C4-2B (cell line): Measurements from ENCODE around the gene NRG2.

Source experiments
- ZFX ChIP-seq: fragments of 450-650 bp; IDR thresholded peaks from 2 replicates; pipeline ENCODE4 v1.6.1; 2017
- TF ChIP-seq, protein P1 (sequence below): fragments of 450-650 bp; conservative IDR thresholded peaks from 2 replicates; pipeline ENCODE4 v1.5.1; 2017; ENCODE audit warnings: mild to moderate bottlenecking

DNA sequence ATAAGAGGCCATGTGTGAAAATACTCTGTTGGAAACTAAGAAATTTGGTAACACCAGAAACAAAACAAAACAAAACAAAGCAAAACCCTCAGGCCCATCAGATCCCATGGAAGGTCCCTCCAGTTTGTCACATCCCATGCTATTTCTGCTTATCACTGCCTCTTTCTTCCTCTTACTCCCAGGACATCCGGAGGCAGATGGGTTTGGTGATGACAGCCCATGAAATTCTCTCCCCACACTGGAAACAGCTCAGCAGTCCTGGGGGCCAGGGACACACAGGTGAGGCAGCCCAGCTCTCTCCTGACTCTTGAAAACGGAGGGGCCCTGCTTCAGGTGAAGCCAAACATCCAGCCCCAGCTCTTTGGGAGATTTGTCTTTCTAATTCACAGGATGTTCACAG is 63.2 kb downstream of the NRG2 start:
- TF ChIP-seq, protein P1, sequence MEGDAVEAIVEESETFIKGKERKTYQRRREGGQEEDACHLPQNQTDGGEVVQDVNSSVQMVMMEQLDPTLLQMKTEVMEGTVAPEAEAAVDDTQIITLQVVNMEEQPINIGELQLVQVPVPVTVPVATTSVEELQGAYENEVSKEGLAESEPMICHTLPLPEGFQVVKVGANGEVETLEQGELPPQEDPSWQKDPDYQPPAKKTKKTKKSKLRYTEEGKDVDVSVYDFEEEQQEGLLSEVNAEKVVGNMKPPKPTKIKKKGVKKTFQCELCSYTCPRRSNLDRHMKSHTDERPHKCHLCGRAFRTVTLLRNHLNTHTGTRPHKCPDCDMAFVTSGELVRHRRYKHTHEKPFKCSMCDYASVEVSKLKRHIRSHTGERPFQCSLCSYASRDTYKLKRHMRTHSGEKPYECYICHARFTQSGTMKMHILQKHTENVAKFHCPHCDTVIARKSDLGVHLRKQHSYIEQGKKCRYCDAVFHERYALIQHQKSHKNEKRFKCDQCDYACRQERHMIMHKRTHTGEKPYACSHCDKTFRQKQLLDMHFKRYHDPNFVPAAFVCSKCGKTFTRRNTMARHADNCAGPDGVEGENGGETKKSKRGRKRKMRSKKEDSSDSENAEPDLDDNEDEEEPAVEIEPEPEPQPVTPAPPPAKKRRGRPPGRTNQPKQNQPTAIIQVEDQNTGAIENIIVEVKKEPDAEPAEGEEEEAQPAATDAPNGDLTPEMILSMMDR = no peak
- TF ChIP-seq ZFX = no peak
